A549 (cell line): ENCODE measurements around the gene CCDC33. TPM values are rescaled to one million over a fixed set of nuclear protein-coding genes. Genes with fewer than 3 reads are reported as not detected.

Source experiments
- ATAC-seq, 2 experiments: fragments of 200-7000 bp in 1 of 2; fragments of >200 bp in 1 of 2; cut with Nextera tagmentation in 1 of 2; cut with Tn5 transposase in 1 of 2; 3 replicates each; pipeline versions ENCODE4 v1.8.0 to v1.9.1; 2018 to 2020; ENCODE audit warnings: mild to moderate bottlenecking in 1 of 2, moderate library complexity in 1 of 2
- CTCF ChIA-PET: fragments of 300-600 bp; sonication (Branson Sonifier 250); formaldehyde crosslinking; extraction: SDS; loops from one replicate; lab custom pipeline; 2021; ENCODE audit warnings: antibody characterized with exemption, inconsistent platforms; lab: Yijun Ruan, JAX
- POLR2A ChIA-PET: fragments of 350-600 bp; formaldehyde crosslinking; extraction: SDS; loops from one replicate; lab custom pipeline; 2021; ENCODE audit warnings: antibody characterized with exemption, inconsistent platforms; lab: Yijun Ruan, JAX
- DNase-seq, 2 experiments: peaks; one replicate each; pipeline versions ENCODE4 v3.0.0 to v3.0.0-alpha.2; 2011 to 2016; ENCODE audit warnings: low read depth in 1 of 2, low spot score in 1 of 2
- FAIRE-seq: peaks from 2 replicates; lab custom pipeline; 2011; peaks lifted over from hg19 to GRCh38; lab: Jason Lieb, UNC
- H3K27ac ChIP-seq, 2 experiments: fragments of >200 bp; sonication (Bioruptor Twin); formaldehyde crosslinking; 3 replicates each; pipeline ENCODE4 v1.5.1; 2016 to 2017
- H3K4me1 ChIP-seq: fragments of >200 bp; sonication (Bioruptor Twin); formaldehyde crosslinking; 3 replicates; pipeline ENCODE4 v1.6.1; 2016
- H3K4me2 ChIP-seq: fragments of >200 bp; sonication (Bioruptor Twin); formaldehyde crosslinking; 3 replicates; pipeline ENCODE4 v1.6.1; 2016
- H3K4me3 ChIP-seq: fragments of >200 bp; sonication (Bioruptor Twin); formaldehyde crosslinking; 3 replicates; pipeline ENCODE4 v1.5.1; 2016
- H3K9me3 ChIP-seq: fragments of >200 bp; sonication (Bioruptor Twin); formaldehyde crosslinking; 3 replicates; pipeline ENCODE4 v1.6.1; 2016
- BCL3 ChIP-seq: fragments of >200 bp; sonication (Bioruptor Twin); formaldehyde crosslinking; IDR thresholded peaks from 3 replicates; pipeline ENCODE4 v1.6.1; 2016
- CBX2 ChIP-seq: fragments of 200-600 bp; sonication (generic); IDR thresholded peaks from 2 replicates; pipeline ENCODE4 v1.6.1; 2016; ENCODE audit warnings: low read depth, mild to moderate bottlenecking, borderline replicate concordance
- CBX8 ChIP-seq: fragments of 200-600 bp; sonication (generic); IDR thresholded peaks from 2 replicates; pipeline ENCODE4 v1.6.1; 2016
- CHD2 ChIP-seq: fragments of 150-350 bp; IDR thresholded peaks from 2 replicates; pipeline ENCODE4 v1.6.1; 2014; ENCODE audit warnings: low read length; ENCODE audit not compliant: partially characterized antibody
- EHMT2 ChIP-seq: fragments of 200-600 bp; sonication (generic); IDR thresholded peaks from 2 replicates; pipeline ENCODE4 v1.6.1; 2016; ENCODE audit warnings: antibody characterized with exemption, low read depth, mild to moderate bottlenecking, moderate library complexity
- ELK1 ChIP-seq: fragments of 150-350 bp; IDR thresholded peaks from 2 replicates; pipeline ENCODE4 v1.6.1; 2014; ENCODE audit warnings: low read depth, mild to moderate bottlenecking, low read length
- EP300 ChIP-seq, 2 experiments: fragments of >200 bp; sonication (Bioruptor Twin); formaldehyde crosslinking; IDR thresholded peaks; 2 replicates in 1 of 2; 3 replicates in 1 of 2; pipeline ENCODE4 v1.6.1; 2016 to 2017
- HES2 ChIP-seq: fragments of >200 bp; sonication (Bioruptor Twin); formaldehyde crosslinking; IDR thresholded peaks from 2 replicates; pipeline ENCODE4 v1.6.1; 2016
- HEYL ChIP-seq: fragments of 250-450 bp; sonication (Bioruptor Pico); IDR thresholded peaks from 2 replicates; pipeline ENCODE4 v1.8.0; 2021; ENCODE audit warnings: mild to moderate bottlenecking, moderate library complexity
- HMGXB4 ChIP-seq: fragments of 250-450 bp; sonication (Bioruptor Pico); IDR thresholded peaks from 2 replicates; pipeline ENCODE4 v1.5.0; 2021; ENCODE audit warnings: mild to moderate bottlenecking, moderate library complexity, borderline replicate concordance
- HOXA7 ChIP-seq: fragments of 250-450 bp; sonication (Bioruptor Pico); IDR thresholded peaks from 2 replicates; pipeline ENCODE4 v1.5.0; 2020; ENCODE audit warnings: mild to moderate bottlenecking, moderate library complexity
- HOXB5 ChIP-seq: fragments of 250-450 bp; sonication (Bioruptor Pico); IDR thresholded peaks from 2 replicates; pipeline ENCODE4 v1.5.0; 2020; ENCODE audit warnings: mild to moderate bottlenecking, moderate library complexity
- JUN ChIP-seq, 2 experiments: fragments of >200 bp; sonication (Bioruptor Twin); formaldehyde crosslinking; IDR thresholded peaks; 2 replicates in 1 of 2; 3 replicates in 1 of 2; pipeline ENCODE4 v1.6.1; 2016 to 2017
- JUNB ChIP-seq: fragments of >200 bp; sonication (Bioruptor Twin); formaldehyde crosslinking; IDR thresholded peaks from 2 replicates; pipeline ENCODE4 v1.6.1; 2016
- KDM1A ChIP-seq: fragments of 200-600 bp; sonication (generic); IDR thresholded peaks from 2 replicates; pipeline ENCODE4 v1.6.1; 2016; ENCODE audit warnings: low read depth, mild to moderate bottlenecking
- MAFK ChIP-seq: fragments of 450-650 bp; IDR thresholded peaks from 2 replicates; pipeline ENCODE4 v1.6.1; 2014; ENCODE audit not compliant: partially characterized antibody
- NFE2L2 ChIP-seq: fragments of 150-350 bp; conservative IDR thresholded peaks from 2 replicates; pipeline ENCODE4 v1.6.1; 2014; ENCODE audit warnings: low read length
- NR3C1 ChIP-seq: fragments of >200 bp; sonication (Bioruptor Twin); formaldehyde crosslinking; IDR thresholded peaks from 3 replicates; pipeline ENCODE4 v1.6.1; 2017
- PHF8 ChIP-seq: fragments of 200-600 bp; sonication (generic); IDR thresholded peaks from 2 replicates; pipeline ENCODE4 v1.6.1; 2016; ENCODE audit warnings: low read depth, mild to moderate bottlenecking, antibody characterized with exemption, moderate library complexity, borderline replicate concordance
- RARB ChIP-seq: fragments of 250-450 bp; sonication (Bioruptor Pico); IDR thresholded peaks from 2 replicates; pipeline ENCODE4 v1.8.0; 2021; ENCODE audit warnings: mild to moderate bottlenecking, moderate library complexity
- RFX5 ChIP-seq: fragments of 450-650 bp; IDR thresholded peaks from 2 replicates; pipeline ENCODE4 v1.7.1; 2014; ENCODE audit warnings: antibody characterized with exemption, mild to moderate bottlenecking, moderate library complexity
- RNF2 ChIP-seq: fragments of 200-600 bp; sonication (generic); IDR thresholded peaks from 2 replicates; pipeline ENCODE4 v1.6.1; 2016; ENCODE audit warnings: low read depth, mild to moderate bottlenecking, antibody characterized with exemption, moderate library complexity, borderline replicate concordance
- SMC3 ChIP-seq: fragments of >200 bp; sonication (Bioruptor Twin); formaldehyde crosslinking; IDR thresholded peaks from 3 replicates; pipeline ENCODE4 v1.6.1; 2018; ENCODE audit warnings: inconsistent platforms
- TFCP2L1 ChIP-seq: fragments of 250-450 bp; sonication (Bioruptor Pico); IDR thresholded peaks from 2 replicates; pipeline ENCODE4 v1.5.0; 2021; ENCODE audit warnings: mild to moderate bottlenecking
- TP53 ChIP-seq: fragments of 250-450 bp; sonication (Bioruptor Pico); IDR thresholded peaks from 2 replicates; pipeline ENCODE4 v1.5.0; 2021; ENCODE audit warnings: mild to moderate bottlenecking, moderate library complexity
- ZFP36 ChIP-seq: fragments of 450-650 bp; IDR thresholded peaks from 2 replicates; pipeline ENCODE4 v1.6.1; 2014; ENCODE audit warnings: borderline replicate concordance; ENCODE audit not compliant: partially characterized antibody
- ZSCAN20 ChIP-seq: fragments of 250-450 bp; sonication (Bioruptor Pico); IDR thresholded peaks from 2 replicates; pipeline ENCODE4 v1.8.0; 2022; ENCODE audit warnings: mild to moderate bottlenecking, moderate library complexity
- WGBS: methylation state at CpG from one replicate; pipeline ENCODE4 v1.1.6; 2017; ENCODE audit errors: missing lambda C conversion rate; 5-methylcytosine and 5-hydroxymethylcytosine counted together
- polyA plus RNA-seq, 4 experiments: library from polyadenylated mRNA; depleted of rRNA in 3 of 4; stranded (reverse); fragments of >200 nt; fragmentation: RNase III in 1 of 4; extraction: RNeasy Plus Mini Kit Qiagen cat#74134 plus additional on column Dnase treatment in 1 of 4; gene quantifications; 2 replicates in 3 of 4; 3 replicates in 1 of 4; pipeline ENCODE4 v1.2.3, GENCODE V29; 2011 to 2017
- TF ChIP-seq, protein P1 (sequence below): fragments of >200 bp; sonication (Bioruptor Twin); formaldehyde crosslinking; IDR thresholded peaks from 3 replicates; pipeline ENCODE4 v1.5.1; 2016
- TF ChIP-seq, protein P2 (sequence below): IDR thresholded peaks from 2 replicates; pipeline ENCODE4 v1.6.1; 2012
- TF ChIP-seq, protein P3 (sequence below): fragments of 250-450 bp; sonication (Bioruptor Pico); IDR thresholded peaks from 2 replicates; pipeline ENCODE4 v1.5.0; 2020; ENCODE audit warnings: low read depth, mild to moderate bottlenecking, moderate library complexity

CCDC33 gene
- polyA plus RNA-seq, 2 of the 4 experiments (the other 2 are of a cell fraction), result 5.9 to 9.2 TPM

GRCh38 chr15:74270155-74270554 is 34.0 kb downstream of the CCDC33 start:
- ChIA-PET CTCF (no interaction called here), POLR2A (no interaction called here)
- no peak for ATAC-seq
- Histone ChIP-seq H3K4me2 (no peak overlapping the region), H3K4me3 (no peak overlapping the region), H3K9me3 (no peaks in the 10 kb centered on the region), H3K4me1 (no peaks in the 10 kb centered on the region), H3K27ac (no peak overlapping the region)
- no peak for DNase-seq
- no peak for FAIRE-seq
- no peak for TF ChIP-seq CHD2
- no peak for TF ChIP-seq RARB (CRISPR knock-in tag)
- no peak for TF ChIP-seq TFCP2L1
- TF ChIP-seq EHMT2, result no peak
- no peak for TF ChIP-seq JUN (IDR thresholded peaks at IDR 0.05)
- TF ChIP-seq, protein P1, sequence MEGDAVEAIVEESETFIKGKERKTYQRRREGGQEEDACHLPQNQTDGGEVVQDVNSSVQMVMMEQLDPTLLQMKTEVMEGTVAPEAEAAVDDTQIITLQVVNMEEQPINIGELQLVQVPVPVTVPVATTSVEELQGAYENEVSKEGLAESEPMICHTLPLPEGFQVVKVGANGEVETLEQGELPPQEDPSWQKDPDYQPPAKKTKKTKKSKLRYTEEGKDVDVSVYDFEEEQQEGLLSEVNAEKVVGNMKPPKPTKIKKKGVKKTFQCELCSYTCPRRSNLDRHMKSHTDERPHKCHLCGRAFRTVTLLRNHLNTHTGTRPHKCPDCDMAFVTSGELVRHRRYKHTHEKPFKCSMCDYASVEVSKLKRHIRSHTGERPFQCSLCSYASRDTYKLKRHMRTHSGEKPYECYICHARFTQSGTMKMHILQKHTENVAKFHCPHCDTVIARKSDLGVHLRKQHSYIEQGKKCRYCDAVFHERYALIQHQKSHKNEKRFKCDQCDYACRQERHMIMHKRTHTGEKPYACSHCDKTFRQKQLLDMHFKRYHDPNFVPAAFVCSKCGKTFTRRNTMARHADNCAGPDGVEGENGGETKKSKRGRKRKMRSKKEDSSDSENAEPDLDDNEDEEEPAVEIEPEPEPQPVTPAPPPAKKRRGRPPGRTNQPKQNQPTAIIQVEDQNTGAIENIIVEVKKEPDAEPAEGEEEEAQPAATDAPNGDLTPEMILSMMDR, result no peak
- no peak for TF ChIP-seq ZSCAN20
- TF ChIP-seq JUNB, result no peak
- no peak for TF ChIP-seq CBX2
- TF ChIP-seq ZFP36, result no peak
- no peak for TF ChIP-seq MAFK
- TF ChIP-seq HEYL, result no peak
- TF ChIP-seq BCL3, result no peak
- no peak for TF ChIP-seq KDM1A
- TF ChIP-seq NFE2L2, result no peak
- no peak for TF ChIP-seq ELK1
- 81% methylated on average over 6 of the region's 6 CpGs for WGBS

DNA sequence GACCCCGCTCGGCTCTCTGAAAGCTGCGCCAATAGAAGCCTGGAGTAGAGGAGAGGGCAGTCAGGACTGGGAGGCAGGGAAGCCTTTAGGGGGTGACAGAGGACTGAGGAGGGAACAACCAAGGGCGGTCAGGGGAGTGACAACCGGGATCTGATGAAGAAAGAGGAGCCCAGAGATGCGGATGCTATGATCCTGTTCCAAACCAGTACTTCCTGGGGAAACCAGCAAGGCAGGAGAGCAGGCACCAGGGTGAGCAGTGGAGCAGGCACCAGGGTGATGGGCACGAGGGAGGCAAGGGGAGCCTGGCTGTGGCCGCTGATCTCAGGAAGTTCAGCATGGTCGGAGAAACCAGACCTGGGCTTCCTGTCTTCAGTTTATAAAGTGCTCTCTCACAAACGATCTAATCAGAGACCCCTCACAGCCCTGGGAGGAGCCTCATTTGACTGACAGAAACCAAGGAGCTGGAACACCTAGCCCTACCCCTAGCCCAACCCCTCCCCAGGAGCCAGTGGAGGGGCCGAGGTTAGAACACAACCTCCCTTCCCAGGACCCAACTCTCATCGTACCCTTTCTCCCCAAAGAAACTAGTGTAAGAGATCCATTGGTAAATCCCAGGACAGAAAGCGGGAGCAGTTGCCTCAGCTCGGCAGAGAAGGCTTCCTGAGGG is 34.9 kb downstream of the CCDC33 start:
- Histone ChIP-seq H3K9me3 (no peaks in the 10 kb centered on the region), H3K27ac (no peak overlapping the region), H3K4me3 (no peak overlapping the region), H3K4me1 (no peaks in the 10 kb centered on the region), H3K4me2 (no peak overlapping the region)
- FAIRE-seq, result no peak
- ChIA-PET CTCF (interaction anchor here (1.2 kb wide), 1 partner anchor 37 kb away, joined by 3 read pairs; no protein-coding TSS in a partner anchor), POLR2A (no interaction called here)
- ATAC-seq, result peak in 1 of 2 experiments; percentile 51; a peak in 3 of 6 replicates
- no peak for DNase-seq
- 58% methylated on average over 13 of the region's 14 CpGs for WGBS
- TF ChIP-seq SMC3 (no peak), NR3C1 (no peak), JUNB (no peak), EP300 (IDR thresholded peaks at IDR 0.05) (no peak), PHF8 (no peak), HMGXB4 (CRISPR knock-in tag) (no peak), HOXA7 (CRISPR knock-in tag) (no peak), RNF2 (no peak), BCL3 (no peak), HOXB5 (no peak), TP53 (CRISPR knock-in tag) (no peak), MAFK (no peak), RFX5 (no peak), HES2 (no peak), CBX8 (no peak)
- TF ChIP-seq, protein P2, sequence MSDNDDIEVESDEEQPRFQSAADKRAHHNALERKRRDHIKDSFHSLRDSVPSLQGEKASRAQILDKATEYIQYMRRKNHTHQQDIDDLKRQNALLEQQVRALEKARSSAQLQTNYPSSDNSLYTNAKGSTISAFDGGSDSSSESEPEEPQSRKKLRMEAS, result no peak
- TF ChIP-seq, protein P3, sequence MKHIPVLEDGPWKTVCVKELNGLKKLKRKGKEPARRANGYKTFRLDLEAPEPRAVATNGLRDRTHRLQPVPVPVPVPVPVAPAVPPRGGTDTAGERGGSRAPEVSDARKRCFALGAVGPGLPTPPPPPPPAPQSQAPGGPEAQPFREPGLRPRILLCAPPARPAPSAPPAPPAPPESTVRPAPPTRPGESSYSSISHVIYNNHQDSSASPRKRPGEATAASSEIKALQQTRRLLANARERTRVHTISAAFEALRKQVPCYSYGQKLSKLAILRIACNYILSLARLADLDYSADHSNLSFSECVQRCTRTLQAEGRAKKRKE, result no peak
